Vagina (tissue), 2 donors: ENCODE data around the gene MFSD12. TPM values are rescaled to one million over a fixed set of nuclear protein-coding genes. Genes with fewer than 3 reads are reported as not detected.

ENCODE experiments used
- DNase-seq, 2 donors: peaks; one replicate each; pipeline ENCODE4 v3.0.0-alpha.2; 2017; ENCODE audit errors: extremely low spot score in 2 of 2
- H3K27ac ChIP-seq: fragments of 200-600 bp; sonication (generic); one replicate; pipeline ENCODE4 v1.5.1; 2019
- H3K27me3 ChIP-seq: fragments of 200-600 bp; sonication (generic); one replicate; pipeline ENCODE4 v1.5.1; 2019
- H3K36me3 ChIP-seq, 2 donors: fragments of 200-600 bp; sonication (generic); one replicate each; pipeline ENCODE4 v1.5.1; 2017 to 2019
- H3K4me1 ChIP-seq: fragments of 200-600 bp; sonication (generic); one replicate; pipeline ENCODE4 v1.5.1; 2019
- H3K4me3 ChIP-seq, 2 donors: fragments of 200-600 bp; sonication (generic); 1 replicate in 1 of 2; 2 replicates in 1 of 2; pipeline ENCODE4 v1.5.1; 2016 to 2019
- H3K9me3 ChIP-seq: fragments of 200-600 bp; sonication (generic); one replicate; pipeline ENCODE4 v1.5.1; 2019
- CTCF ChIP-seq, 3 experiments: fragments of 450-650 bp in 2 of 3; fragments of 200-600 bp in 1 of 3; sonication (generic) in 1 of 3; IDR thresholded peaks; one replicate each; pipeline ENCODE4 v1.5.1; 2017 to 2019; ENCODE audit warnings: antibody characterized with exemption in 3 of 3, mild to moderate bottlenecking in 2 of 3, moderate library complexity in 2 of 3
- POLR2A ChIP-seq, 2 donors: fragments of 450-650 bp; IDR thresholded peaks; one replicate each; pipeline ENCODE4 v1.6.1; 2017; ENCODE audit warnings: antibody characterized with exemption in 2 of 2, mild to moderate bottlenecking in 2 of 2, moderate library complexity in 2 of 2
- POLR2AphosphoS5 ChIP-seq, 2 donors: sonication (generic); formaldehyde crosslinking; IDR thresholded peaks; one replicate each; pipeline ENCODE4 v1.9.0; 2017; ENCODE audit warnings: antibody characterized with exemption in 2 of 2, mild to moderate bottlenecking in 2 of 2, low read depth in 1 of 2; ENCODE audit not compliant: insufficient read depth in 1 of 2
- intact Hi-C: fragments of 100-400 bp; cut with DNase I; formaldehyde crosslinking; loops from one replicate; pipeline ENCODE4 v1.15.1; 2023
- total RNA-seq: library from RNA; depleted of rRNA; stranded (reverse); fragments of >200 nt; gene quantifications from one replicate; pipeline ENCODE4 v1.2.3, GENCODE V29; 2016

MFSD12 gene
- total RNA-seq, 1 donor from 2014 or later: 48.4 TPM

- intact Hi-C loops: no loop called here
- H3K27me3 ChIP-seq: no peaks in the 10 kb centered on the region
- H3K4me3 ChIP-seq: peak overlapping the region; percentile 93 to 97
- DNase-seq: no peak
- no peaks in the 10 kb centered on the region for H3K9me3 ChIP-seq
- peak overlapping the region; percentile 96 for H3K27ac ChIP-seq
- peaks cover 0 to 4% of the 10 kb centered on the region in 2 donors for H3K36me3 ChIP-seq
- no peak for TF ChIP-seq POLR2A (IDR thresholded peaks at IDR 0.05)
- TF ChIP-seq CTCF (IDR thresholded peaks at IDR 0.05): no peak
- no peak for TF ChIP-seq POLR2AphosphoS5 (IDR thresholded peaks at IDR 0.05; ENCODE audit: insufficient read depth in 1 of 2, low read depth in 1 of 2)
- peaks cover 56% of the 10 kb centered on the region for H3K4me1 ChIP-seq
Measured at GRCh38 chr19:3506384-3507340, 50.7 kb downstream of the MFSD12 start.

GRCh38 chr19:3505598-3506383 is 51.6 kb downstream of the MFSD12 start, which contains the start of gene FZR1:
Gene FZR1 (plus strand): TSS chr19:3506311. CDS start chr19:3522990, 16,679 bp downstream.
- Histone ChIP-seq H3K4me3 (peak within 1 kb of the TSS; percentile 93 to 97), H3K27ac (peak within 1 kb of the TSS; percentile 96), H3K27me3 (no peaks in the 10 kb centered on the region), H3K9me3 (no peaks in the 10 kb centered on the region), H3K4me1 (peaks cover 48% of the 10 kb centered on the region), H3K36me3 (peaks cover 0 to 3% of the 10 kb centered on the region in 2 donors)
- intact Hi-C loops: no loop called here
- DNase-seq: peak in 1 of 2 donors; percentile 98
- TF ChIP-seq POLR2AphosphoS5 (IDR thresholded peaks at IDR 0.05; ENCODE audit: insufficient read depth in 1 of 2, low read depth in 1 of 2) (peak; percentile 82 to 93), POLR2A (IDR thresholded peaks at IDR 0.05) (peak in 1 of 2 donors; percentile 82), CTCF (IDR thresholded peaks at IDR 0.05) (no peak)

- intact Hi-C loops: no loop called here
- H3K27ac ChIP-seq: no peak overlapping the region
- peaks cover 46% of the 10 kb centered on the region for H3K4me1 ChIP-seq
- H3K27me3 ChIP-seq: no peaks in the 10 kb centered on the region
- no peak overlapping the region for H3K4me3 ChIP-seq
- H3K9me3 ChIP-seq: no peaks in the 10 kb centered on the region
- no peak for DNase-seq
- no peak for TF ChIP-seq POLR2A (IDR thresholded peaks at IDR 0.05)
- TF ChIP-seq POLR2AphosphoS5 (IDR thresholded peaks at IDR 0.05; ENCODE audit: insufficient read depth in 1 of 2, low read depth in 1 of 2): no peak
- TF ChIP-seq CTCF (IDR thresholded peaks at IDR 0.05): no peak
- H3K36me3 ChIP-seq: no peaks in the 10 kb centered on the region
Measured at GRCh38 chr19:3504735-3505134, 52.7 kb downstream of the MFSD12 start.

- intact Hi-C loops: no loop called here
- Histone ChIP-seq H3K9me3 (no peaks in the 10 kb centered on the region), H3K36me3 (no peaks in the 10 kb centered on the region), H3K27ac (no peak overlapping the region), H3K27me3 (no peaks in the 10 kb centered on the region), H3K4me3 (no peak overlapping the region), H3K4me1 (peaks cover 39% of the 10 kb centered on the region)
- DNase-seq: no peak
- TF ChIP-seq CTCF (IDR thresholded peaks at IDR 0.05) (no peak), POLR2A (IDR thresholded peaks at IDR 0.05) (no peak), POLR2AphosphoS5 (IDR thresholded peaks at IDR 0.05; ENCODE audit: insufficient read depth in 1 of 2, low read depth in 1 of 2) (no peak)
Measured at GRCh38 chr19:3503036-3503572, 54.3 kb downstream of the MFSD12 start.
